ENCODE results near the gene CYP27B1. TPM values are rescaled to one million over a fixed set of nuclear protein-coding genes. Genes with fewer than 3 reads are reported as not detected.

CYP27B1 gene
- total and polyA plus RNA-seq, 2 experiments from 2014 or later: 1.1 to 2.7 TPM

DNA sequence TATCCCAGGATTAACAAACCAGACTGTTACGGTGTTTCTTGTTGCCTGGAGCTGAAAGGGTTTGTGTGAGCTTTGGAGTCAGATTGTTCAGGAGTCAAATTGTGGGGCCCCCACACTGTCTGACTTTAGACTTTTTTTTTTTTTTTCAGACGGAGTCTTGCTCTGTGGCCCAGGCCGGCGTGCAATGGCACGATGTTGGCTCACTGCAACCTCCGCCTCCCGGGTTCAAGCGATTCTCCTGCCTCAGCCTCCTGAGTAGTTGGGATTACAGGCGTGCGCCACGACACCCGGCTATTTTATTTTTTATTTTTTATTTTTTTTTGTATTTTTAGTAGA, 16.6 kb upstream of the CYP27B1 start:
- Histone ChIP-seq H2AFZ (peak overlapping the region; percentile 73; the same call in 1 of the 2 replicates), H3K27ac (ENCODE audit: low read depth) (no peak overlapping the region)

More for the DNA sequence above, 16.6 kb upstream of the CYP27B1 start:
- H3K4me3 Mint-ChIP-seq: peak overlapping the region; percentile 100
- DNase-seq (ENCODE audit: low spot score) (no peak), ATAC-seq (no peak)
- Histone ChIP-seq H3K9me2 (ENCODE audit: insufficient read depth) (no peaks in the 10 kb centered on the region), H3K4me2 (peak overlapping the region; percentile 98), H3K36me3 (ENCODE audit: insufficient read depth) (peaks cover 20% of the 10 kb centered on the region; the same call in 1 of the 2 replicates), H3K4me1 (ENCODE audit: insufficient read depth) (peaks cover 5% of the 10 kb centered on the region; the same call in 1 of the 2 replicates), H3K79me2 (replicated peaks; ENCODE audit: insufficient read depth) (peaks cover 18% of the 10 kb centered on the region), H3K27me3 (ENCODE audit: insufficient read depth) (no peaks in the 10 kb centered on the region), H3F3A (replicated peaks; ENCODE audit: low read depth) (no peaks in the 10 kb centered on the region), H4K20me1 (replicated peaks; ENCODE audit: insufficient read depth) (peaks cover 7% of the 10 kb centered on the region), H3K4me3 (peak overlapping the region; percentile 100)
- no peaks in the 10 kb centered on the region for H3K9me3 Mint-ChIP-seq
- no peak for TF ChIP-seq CREB1 (CRISPR knock-in tag; IDR thresholded peaks at IDR 0.05; ENCODE audit: low read depth)
- TF ChIP-seq EZH2phosphoT487 (IDR thresholded peaks at IDR 0.05; ENCODE audit: unreplicated experiment): no peak
- TF ChIP-seq POLR2AphosphoS5 (IDR thresholded peaks at IDR 0.05; ENCODE audit: low read depth): no peak
- TF ChIP-seq, protein P1, sequence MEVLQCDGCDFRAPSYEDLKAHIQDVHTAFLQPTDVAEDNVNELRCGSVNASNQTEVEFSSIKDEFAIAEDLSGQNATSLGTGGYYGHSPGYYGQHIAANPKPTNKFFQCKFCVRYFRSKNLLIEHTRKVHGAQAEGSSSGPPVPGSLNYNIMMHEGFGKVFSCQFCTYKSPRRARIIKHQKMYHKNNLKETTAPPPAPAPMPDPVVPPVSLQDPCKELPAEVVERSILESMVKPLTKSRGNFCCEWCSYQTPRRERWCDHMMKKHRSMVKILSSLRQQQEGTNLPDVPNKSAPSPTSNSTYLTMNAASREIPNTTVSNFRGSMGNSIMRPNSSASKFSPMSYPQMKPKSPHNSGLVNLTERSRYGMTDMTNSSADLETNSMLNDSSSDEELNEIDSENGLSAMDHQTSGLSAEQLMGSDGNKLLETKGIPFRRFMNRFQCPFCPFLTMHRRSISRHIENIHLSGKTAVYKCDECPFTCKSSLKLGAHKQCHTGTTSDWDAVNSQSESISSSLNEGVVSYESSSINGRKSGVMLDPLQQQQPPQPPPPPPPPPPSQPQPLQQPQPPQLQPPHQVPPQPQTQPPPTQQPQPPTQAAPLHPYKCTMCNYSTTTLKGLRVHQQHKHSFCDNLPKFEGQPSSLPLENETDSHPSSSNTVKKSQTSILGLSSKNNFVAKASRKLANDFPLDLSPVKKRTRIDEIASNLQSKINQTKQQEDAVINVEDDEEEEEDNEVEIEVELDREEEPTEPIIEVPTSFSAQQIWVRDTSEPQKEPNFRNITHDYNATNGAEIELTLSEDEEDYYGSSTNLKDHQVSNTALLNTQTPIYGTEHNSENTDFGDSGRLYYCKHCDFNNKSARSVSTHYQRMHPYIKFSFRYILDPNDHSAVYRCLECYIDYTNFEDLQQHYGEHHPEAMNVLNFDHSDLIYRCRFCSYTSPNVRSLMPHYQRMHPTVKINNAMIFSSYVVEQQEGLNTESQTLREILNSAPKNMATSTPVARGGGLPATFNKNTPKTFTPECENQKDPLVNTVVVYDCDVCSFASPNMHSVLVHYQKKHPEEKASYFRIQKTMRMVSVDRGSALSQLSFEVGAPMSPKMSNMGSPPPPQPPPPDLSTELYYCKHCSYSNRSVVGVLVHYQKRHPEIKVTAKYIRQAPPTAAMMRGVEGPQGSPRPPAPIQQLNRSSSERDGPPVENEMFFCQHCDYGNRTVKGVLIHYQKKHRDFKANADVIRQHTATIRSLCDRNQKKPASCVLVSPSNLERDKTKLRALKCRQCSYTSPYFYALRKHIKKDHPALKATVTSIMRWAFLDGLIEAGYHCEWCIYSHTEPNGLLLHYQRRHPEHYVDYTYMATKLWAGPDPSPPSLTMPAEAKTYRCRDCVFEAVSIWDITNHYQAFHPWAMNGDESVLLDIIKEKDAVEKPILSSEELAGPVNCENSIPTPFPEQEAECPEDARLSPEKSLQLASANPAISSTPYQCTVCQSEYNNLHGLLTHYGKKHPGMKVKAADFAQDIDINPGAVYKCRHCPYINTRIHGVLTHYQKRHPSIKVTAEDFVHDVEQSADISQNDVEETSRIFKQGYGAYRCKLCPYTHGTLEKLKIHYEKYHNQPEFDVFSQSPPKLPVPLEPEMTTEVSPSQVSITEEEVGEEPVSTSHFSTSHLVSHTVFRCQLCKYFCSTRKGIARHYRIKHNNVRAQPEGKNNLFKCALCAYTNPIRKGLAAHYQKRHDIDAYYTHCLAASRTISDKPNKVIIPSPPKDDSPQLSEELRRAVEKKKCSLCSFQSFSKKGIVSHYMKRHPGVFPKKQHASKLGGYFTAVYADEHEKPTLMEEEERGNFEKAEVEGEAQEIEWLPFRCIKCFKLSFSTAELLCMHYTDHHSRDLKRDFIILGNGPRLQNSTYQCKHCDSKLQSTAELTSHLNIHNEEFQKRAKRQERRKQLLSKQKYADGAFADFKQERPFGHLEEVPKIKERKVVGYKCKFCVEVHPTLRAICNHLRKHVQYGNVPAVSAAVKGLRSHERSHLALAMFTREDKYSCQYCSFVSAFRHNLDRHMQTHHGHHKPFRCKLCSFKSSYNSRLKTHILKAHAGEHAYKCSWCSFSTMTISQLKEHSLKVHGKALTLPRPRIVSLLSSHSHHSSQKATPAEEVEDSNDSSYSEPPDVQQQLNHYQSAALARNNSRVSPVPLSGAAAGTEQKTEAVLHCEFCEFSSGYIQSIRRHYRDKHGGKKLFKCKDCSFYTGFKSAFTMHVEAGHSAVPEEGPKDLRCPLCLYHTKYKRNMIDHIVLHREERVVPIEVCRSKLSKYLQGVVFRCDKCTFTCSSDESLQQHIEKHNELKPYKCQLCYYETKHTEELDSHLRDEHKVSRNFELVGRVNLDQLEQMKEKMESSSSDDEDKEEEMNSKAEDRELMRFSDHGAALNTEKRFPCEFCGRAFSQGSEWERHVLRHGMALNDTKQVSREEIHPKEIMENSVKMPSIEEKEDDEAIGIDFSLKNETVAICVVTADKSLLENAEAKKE (CRISPR knock-in tag; IDR thresholded peaks at IDR 0.05): no peak
- TF ChIP-seq, protein P2, sequence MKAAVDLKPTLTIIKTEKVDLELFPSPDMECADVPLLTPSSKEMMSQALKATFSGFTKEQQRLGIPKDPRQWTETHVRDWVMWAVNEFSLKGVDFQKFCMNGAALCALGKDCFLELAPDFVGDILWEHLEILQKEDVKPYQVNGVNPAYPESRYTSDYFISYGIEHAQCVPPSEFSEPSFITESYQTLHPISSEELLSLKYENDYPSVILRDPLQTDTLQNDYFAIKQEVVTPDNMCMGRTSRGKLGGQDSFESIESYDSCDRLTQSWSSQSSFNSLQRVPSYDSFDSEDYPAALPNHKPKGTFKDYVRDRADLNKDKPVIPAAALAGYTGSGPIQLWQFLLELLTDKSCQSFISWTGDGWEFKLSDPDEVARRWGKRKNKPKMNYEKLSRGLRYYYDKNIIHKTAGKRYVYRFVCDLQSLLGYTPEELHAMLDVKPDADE (IDR thresholded peaks at IDR 0.05): no peak
- TF ChIP-seq EZH2 (IDR thresholded peaks at IDR 0.05; ENCODE audit: low read depth, unreplicated experiment): no peak
- TF ChIP-seq ZNF331 (CRISPR knock-in tag; IDR thresholded peaks at IDR 0.05; ENCODE audit: low read depth): no peak
- TF ChIP-seq ZNF114 (CRISPR knock-in tag; IDR thresholded peaks at IDR 0.05): no peak
- TF ChIP-seq NANOG (IDR thresholded peaks at IDR 0.05; ENCODE audit: borderline replicate concordance): no peak
- no peak for TF ChIP-seq STAT1 (IDR thresholded peaks at IDR 0.05; ENCODE audit: unreplicated experiment)
- TF ChIP-seq, protein P3, sequence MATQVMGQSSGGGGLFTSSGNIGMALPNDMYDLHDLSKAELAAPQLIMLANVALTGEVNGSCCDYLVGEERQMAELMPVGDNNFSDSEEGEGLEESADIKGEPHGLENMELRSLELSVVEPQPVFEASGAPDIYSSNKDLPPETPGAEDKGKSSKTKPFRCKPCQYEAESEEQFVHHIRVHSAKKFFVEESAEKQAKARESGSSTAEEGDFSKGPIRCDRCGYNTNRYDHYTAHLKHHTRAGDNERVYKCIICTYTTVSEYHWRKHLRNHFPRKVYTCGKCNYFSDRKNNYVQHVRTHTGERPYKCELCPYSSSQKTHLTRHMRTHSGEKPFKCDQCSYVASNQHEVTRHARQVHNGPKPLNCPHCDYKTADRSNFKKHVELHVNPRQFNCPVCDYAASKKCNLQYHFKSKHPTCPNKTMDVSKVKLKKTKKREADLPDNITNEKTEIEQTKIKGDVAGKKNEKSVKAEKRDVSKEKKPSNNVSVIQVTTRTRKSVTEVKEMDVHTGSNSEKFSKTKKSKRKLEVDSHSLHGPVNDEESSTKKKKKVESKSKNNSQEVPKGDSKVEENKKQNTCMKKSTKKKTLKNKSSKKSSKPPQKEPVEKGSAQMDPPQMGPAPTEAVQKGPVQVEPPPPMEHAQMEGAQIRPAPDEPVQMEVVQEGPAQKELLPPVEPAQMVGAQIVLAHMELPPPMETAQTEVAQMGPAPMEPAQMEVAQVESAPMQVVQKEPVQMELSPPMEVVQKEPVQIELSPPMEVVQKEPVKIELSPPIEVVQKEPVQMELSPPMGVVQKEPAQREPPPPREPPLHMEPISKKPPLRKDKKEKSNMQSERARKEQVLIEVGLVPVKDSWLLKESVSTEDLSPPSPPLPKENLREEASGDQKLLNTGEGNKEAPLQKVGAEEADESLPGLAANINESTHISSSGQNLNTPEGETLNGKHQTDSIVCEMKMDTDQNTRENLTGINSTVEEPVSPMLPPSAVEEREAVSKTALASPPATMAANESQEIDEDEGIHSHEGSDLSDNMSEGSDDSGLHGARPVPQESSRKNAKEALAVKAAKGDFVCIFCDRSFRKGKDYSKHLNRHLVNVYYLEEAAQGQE (IDR thresholded peaks at IDR 0.05; ENCODE audit: unreplicated experiment): no peak
- TF ChIP-seq, protein P4, sequence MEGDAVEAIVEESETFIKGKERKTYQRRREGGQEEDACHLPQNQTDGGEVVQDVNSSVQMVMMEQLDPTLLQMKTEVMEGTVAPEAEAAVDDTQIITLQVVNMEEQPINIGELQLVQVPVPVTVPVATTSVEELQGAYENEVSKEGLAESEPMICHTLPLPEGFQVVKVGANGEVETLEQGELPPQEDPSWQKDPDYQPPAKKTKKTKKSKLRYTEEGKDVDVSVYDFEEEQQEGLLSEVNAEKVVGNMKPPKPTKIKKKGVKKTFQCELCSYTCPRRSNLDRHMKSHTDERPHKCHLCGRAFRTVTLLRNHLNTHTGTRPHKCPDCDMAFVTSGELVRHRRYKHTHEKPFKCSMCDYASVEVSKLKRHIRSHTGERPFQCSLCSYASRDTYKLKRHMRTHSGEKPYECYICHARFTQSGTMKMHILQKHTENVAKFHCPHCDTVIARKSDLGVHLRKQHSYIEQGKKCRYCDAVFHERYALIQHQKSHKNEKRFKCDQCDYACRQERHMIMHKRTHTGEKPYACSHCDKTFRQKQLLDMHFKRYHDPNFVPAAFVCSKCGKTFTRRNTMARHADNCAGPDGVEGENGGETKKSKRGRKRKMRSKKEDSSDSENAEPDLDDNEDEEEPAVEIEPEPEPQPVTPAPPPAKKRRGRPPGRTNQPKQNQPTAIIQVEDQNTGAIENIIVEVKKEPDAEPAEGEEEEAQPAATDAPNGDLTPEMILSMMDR (conservative IDR thresholded peaks at IDR 0.05; ENCODE audit: low read depth in 2 of 2): no peak
- TF ChIP-seq JUNB (IDR thresholded peaks at IDR 0.05; ENCODE audit: unreplicated experiment): no peak
- peaks cover 31% of the 10 kb centered on the region for H3K36me3 Mint-ChIP-seq (ENCODE audit: low read depth)
- H3K4me1 Mint-ChIP-seq: peaks cover 4% of the 10 kb centered on the region; the same call in 1 of the 3 replicates
- no peak overlapping the region for H3K27ac Mint-ChIP-seq
- H3K27me3 Mint-ChIP-seq (ENCODE audit: insufficient read depth, low read depth, poor library complexity): peaks cover 5% of the 10 kb centered on the region
